Muscle layer of duodenum (tissue), 2 donors: ENCODE data around the gene SCN4B.

ENCODE experiments used
- H3K27ac ChIP-seq: one replicate; pipeline ENCODE4 v1.7.0; 2013; ENCODE audit warnings: mild to moderate bottlenecking, low read length
- H3K27me3 ChIP-seq: one replicate; pipeline ENCODE4 v1.7.0; 2013; ENCODE audit warnings: low read depth, mild to moderate bottlenecking, control low read depth, low read length
- H3K36me3 ChIP-seq, 2 donors: one replicate each; pipeline ENCODE4 v1.7.0; 2013; ENCODE audit warnings: low read length in 2 of 2, control low read depth in 1 of 2, mild to moderate bottlenecking in 1 of 2; ENCODE audit not compliant: insufficient read depth in 2 of 2, control insufficient read depth in 1 of 2
- H3K4me1 ChIP-seq, 2 donors: one replicate each; pipeline ENCODE4 v1.7.0; 2013; ENCODE audit warnings: low read length in 2 of 2, mild to moderate bottlenecking in 2 of 2, control low read depth in 1 of 2, moderate library complexity in 1 of 2; ENCODE audit not compliant: insufficient read depth in 2 of 2, control insufficient read depth in 1 of 2
- H3K4me3 ChIP-seq, 2 donors: one replicate each; pipeline ENCODE4 v1.7.0; 2013; ENCODE audit warnings: low read length in 2 of 2, low read depth in 1 of 2, mild to moderate bottlenecking in 1 of 2
- H3K9me3 ChIP-seq, 2 donors: one replicate each; pipeline ENCODE4 v1.7.0; 2013; ENCODE audit warnings: low read length in 2 of 2, control low read depth in 1 of 2, mild to moderate bottlenecking in 1 of 2; ENCODE audit not compliant: control insufficient read depth in 1 of 2
- donor health status: healthy.

Gene SCN4B

GRCh38 chr11:118124929-118125535 lies 27.6 kb downstream of the SCN4B start:
- Histone ChIP-seq H3K36me3 (no peaks in the 10 kb centered on the region), H3K4me1 (peaks cover 0 to 7% of the 10 kb centered on the region in 2 donors), H3K4me3 (no peak overlapping the region), H3K9me3 (no peaks in the 10 kb centered on the region), H3K27me3 (no peaks in the 10 kb centered on the region), H3K27ac (no peak overlapping the region)

GRCh38 chr11:118120793-118121192 lies 31.8 kb downstream of the SCN4B start:
- no peaks in the 10 kb centered on the region for H3K27me3 ChIP-seq
- no peaks in the 10 kb centered on the region for H3K36me3 ChIP-seq
- H3K27ac ChIP-seq = no peak overlapping the region
- no peaks in the 10 kb centered on the region for H3K4me1 ChIP-seq
- H3K4me3 ChIP-seq = no peak overlapping the region
- no peaks in the 10 kb centered on the region for H3K9me3 ChIP-seq

DNA sequence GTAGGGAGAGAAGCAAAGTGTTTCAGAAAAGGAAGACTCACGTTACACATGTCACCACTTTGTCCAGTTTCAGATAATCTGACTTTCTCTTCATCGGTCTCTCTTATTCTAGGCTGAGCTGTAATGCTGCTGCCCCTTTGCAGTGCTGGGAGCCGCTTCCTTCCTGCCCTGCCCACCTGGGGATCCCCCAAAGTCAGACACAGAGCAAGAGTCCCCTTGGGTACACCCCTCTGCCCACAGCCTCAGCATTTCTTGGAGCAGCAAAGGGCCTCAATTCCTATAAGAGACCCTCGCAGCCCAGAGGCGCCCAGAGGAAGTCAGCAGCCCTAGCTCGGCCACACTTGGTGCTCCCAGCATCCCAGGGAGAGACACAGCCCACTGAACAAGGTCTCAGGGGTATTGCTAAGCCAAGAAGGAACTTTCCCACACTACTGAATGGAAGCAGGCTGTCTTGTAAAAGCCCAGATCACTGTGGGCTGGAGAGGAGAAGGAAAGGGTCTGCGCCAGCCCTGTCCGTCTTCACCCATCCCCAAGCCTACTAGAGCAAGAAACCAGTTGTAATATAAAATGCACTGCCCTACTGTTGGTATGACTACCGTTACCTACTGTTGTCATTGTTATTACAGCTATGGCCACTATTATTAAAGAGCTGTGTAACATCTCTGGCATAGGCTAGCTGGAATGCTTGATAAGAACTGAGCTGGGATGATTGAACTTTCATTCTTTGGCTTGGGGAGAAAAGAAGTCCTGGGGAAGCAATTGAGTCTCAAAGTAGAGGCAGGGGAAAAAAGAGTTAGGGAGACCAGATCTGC lies 34.6 kb downstream of the SCN4B start:
- Histone ChIP-seq H3K9me3 (no peaks in the 10 kb centered on the region), H3K36me3 (no peaks in the 10 kb centered on the region), H3K4me1 (no peaks in the 10 kb centered on the region), H3K27ac (no peak overlapping the region), H3K27me3 (no peaks in the 10 kb centered on the region), H3K4me3 (no peak overlapping the region)

- Histone ChIP-seq H3K36me3 (no peaks in the 10 kb centered on the region), H3K27me3 (no peaks in the 10 kb centered on the region), H3K4me1 (no peaks in the 10 kb centered on the region), H3K9me3 (no peaks in the 10 kb centered on the region), H3K27ac (no peak overlapping the region), H3K4me3 (no peak overlapping the region)
Measured at GRCh38 chr11:118115048-118115447, 37.6 kb downstream of the SCN4B start.

DNA sequence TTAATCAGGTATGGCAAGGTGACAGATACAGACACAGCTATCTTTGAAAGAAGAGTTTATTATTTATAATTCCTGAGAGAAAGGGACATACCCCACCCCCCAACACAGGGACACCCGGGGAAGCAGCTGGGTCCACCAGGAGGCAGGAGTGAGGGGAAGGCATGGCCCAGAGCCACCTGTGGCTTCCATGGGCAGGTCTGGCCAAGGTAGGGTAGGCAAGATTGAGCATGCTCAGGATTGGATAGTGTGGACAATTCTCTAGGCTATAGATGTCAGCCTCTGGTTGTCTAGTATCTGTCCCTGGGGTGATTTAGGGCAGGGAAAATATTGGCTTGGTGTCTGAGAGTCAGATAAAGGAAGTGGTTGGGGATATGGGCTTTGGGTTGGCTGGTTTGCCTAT lies 38.4 kb downstream of the SCN4B start:
- Histone ChIP-seq H3K27ac (no peak overlapping the region), H3K4me3 (no peak overlapping the region), H3K36me3 (no peaks in the 10 kb centered on the region), H3K9me3 (no peaks in the 10 kb centered on the region), H3K4me1 (no peaks in the 10 kb centered on the region), H3K27me3 (no peaks in the 10 kb centered on the region)

DNA sequence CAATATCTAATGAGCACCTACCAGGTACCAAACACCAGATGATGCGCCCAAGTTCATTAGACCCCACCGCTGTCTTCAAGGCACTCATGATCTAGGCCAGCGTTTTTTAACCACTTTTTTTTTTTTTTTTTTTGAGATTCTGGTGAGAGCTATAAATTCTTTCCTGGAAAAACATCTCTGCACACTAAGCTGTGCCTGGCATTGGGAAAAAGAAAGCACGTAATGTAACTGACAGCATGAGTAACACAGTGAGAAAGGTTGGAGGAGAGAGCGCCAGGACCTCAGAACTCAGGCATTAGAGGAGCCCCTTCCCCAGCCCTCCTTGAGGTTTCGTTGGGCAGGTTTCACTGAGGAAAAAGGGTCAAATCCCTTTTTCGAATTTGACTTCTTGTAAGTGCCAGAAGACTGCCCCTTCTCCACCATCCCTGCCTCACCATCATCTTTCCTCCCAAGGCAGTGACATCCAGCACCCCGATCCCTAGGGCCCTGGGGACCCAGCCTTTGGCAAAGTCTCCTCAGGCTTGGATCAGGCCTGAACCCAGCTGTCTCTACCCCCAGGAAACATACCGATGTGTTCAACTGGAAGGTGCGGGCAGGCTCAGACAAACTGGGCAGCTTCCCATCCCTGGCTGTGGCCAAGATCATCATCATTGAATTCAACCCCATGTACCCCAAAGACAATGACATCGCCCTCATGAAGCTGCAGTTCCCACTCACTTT lies 39.8 kb downstream of the SCN4B start:
- no peaks in the 10 kb centered on the region for H3K27me3 ChIP-seq
- no peaks in the 10 kb centered on the region for H3K36me3 ChIP-seq
- no peaks in the 10 kb centered on the region for H3K4me1 ChIP-seq
- no peak overlapping the region for H3K27ac ChIP-seq
- H3K9me3 ChIP-seq = no peaks in the 10 kb centered on the region
- H3K4me3 ChIP-seq = no peak overlapping the region

DNA sequence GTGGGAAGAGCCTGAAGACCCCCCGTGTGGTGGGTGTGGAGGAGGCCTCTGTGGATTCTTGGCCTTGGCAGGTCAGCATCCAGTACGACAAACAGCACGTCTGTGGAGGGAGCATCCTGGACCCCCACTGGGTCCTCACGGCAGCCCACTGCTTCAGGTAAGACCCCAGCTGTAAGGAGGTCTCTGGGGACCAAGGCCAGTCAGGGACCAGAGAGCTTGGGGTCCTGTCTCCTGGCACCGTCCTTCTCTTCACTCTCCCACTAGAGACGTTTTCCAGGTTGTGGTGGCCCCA lies 40.9 kb downstream of the SCN4B start:
- no peak overlapping the region for H3K4me3 ChIP-seq
- H3K9me3 ChIP-seq = no peaks in the 10 kb centered on the region
- H3K4me1 ChIP-seq = no peaks in the 10 kb centered on the region
- H3K27ac ChIP-seq = no peak overlapping the region
- H3K27me3 ChIP-seq = no peaks in the 10 kb centered on the region
- no peaks in the 10 kb centered on the region for H3K36me3 ChIP-seq

- no peaks in the 10 kb centered on the region for H3K4me1 ChIP-seq
- no peak overlapping the region for H3K27ac ChIP-seq
- no peaks in the 10 kb centered on the region for H3K9me3 ChIP-seq
- H3K36me3 ChIP-seq = no peaks in the 10 kb centered on the region
- no peaks in the 10 kb centered on the region for H3K27me3 ChIP-seq
- no peak overlapping the region for H3K4me3 ChIP-seq
Measured at GRCh38 chr11:118111019-118111743, 41.4 kb downstream of the SCN4B start.

DNA sequence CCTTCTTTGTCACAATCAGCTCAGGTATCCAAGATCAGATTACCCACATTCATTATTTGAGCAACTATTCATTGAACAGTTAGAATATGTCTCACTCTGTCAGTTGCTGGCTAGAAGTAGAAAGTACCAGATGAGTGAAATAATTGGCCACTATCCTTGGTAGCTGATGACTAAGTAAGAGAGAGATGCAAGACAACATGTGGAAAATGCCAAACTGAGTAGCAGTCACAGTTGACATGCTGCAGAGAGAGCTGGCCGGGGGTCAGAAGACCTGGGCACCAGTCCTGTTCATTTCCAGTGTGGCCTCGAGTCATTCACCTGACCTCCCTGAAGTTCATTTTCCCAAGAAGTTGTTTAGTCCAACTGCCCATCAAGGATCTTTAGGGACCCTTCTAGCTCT lies 43.4 kb downstream of the SCN4B start:
- Histone ChIP-seq H3K36me3 (no peaks in the 10 kb centered on the region), H3K4me3 (no peak overlapping the region), H3K27me3 (no peaks in the 10 kb centered on the region), H3K27ac (no peak overlapping the region), H3K4me1 (no peaks in the 10 kb centered on the region), H3K9me3 (no peaks in the 10 kb centered on the region)

DNA sequence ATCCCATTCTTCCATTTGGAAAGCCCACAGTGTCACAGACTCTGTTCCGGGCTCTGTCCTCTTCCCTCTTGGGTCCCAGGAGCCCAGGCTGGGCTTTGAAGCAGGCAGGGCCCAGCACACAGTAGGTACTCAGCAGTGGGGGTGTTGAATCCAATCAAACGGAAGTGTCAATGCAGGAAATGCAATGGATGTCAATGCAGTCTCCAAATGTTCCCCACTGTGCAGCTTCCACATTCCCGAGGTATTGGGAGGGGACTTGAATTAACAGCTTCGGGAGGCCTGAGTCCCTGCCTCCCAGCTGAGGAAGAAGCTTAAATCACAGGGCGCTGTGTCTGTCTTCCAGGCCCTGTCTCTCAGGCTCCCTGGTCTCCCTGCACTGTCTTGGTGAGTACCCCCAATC lies 44.1 kb downstream of the SCN4B start:
- no peaks in the 10 kb centered on the region for H3K4me1 ChIP-seq
- no peaks in the 10 kb centered on the region for H3K27me3 ChIP-seq
- H3K4me3 ChIP-seq = no peak overlapping the region
- no peaks in the 10 kb centered on the region for H3K9me3 ChIP-seq
- no peak overlapping the region for H3K27ac ChIP-seq
- no peaks in the 10 kb centered on the region for H3K36me3 ChIP-seq

DNA sequence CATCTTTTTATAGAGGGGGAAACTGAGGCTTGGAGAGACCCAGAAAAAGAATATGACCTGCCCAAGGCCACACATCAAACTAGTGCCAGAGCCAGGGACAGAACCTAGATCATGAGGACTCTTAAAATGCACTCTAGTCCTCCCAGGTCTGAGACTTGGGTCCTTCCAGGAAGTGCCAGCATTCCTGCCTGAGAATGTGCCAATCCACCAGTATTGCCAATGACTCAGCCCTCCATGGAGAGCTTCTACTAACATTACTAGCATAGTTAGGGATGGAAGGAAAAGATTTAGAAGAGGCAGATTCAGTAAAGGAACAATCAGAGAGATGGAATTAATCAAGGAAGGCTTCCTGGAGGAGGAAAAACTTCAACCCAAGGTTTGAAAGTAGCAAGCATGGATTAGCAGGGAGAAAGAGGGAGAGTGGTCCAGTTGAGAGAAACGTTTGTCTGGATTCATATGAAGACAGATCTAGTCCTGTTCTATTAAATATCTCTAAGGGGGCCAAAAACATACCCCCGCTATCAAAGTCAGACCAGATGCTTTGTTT lies 45.8 kb downstream of the SCN4B start:
- no peaks in the 10 kb centered on the region for H3K36me3 ChIP-seq
- H3K27me3 ChIP-seq = no peaks in the 10 kb centered on the region
- no peak overlapping the region for H3K27ac ChIP-seq
- H3K9me3 ChIP-seq = no peaks in the 10 kb centered on the region
- no peak overlapping the region for H3K4me3 ChIP-seq
- H3K4me1 ChIP-seq = no peaks in the 10 kb centered on the region
